Left renal pelvis (tissue), 4 donors: ENCODE results near the gene FNBP1. TPM values are rescaled to one million over a fixed set of nuclear protein-coding genes. Genes with fewer than 3 reads are reported as not detected.

ENCODE experiments used
- DNase-seq, 4 donors: peaks; one replicate each; pipeline ENCODE4 v3.0.0-alpha.2; 2013; ENCODE audit warnings: low read depth in 4 of 4, low spot score in 3 of 4
- polyA plus RNA-seq, 4 donors: library from polyadenylated mRNA; unstranded; fragments of 120-200 nt; gene quantifications; one replicate each; pipeline ENCODE4 v1.2.1, GENCODE V29; 2013; ENCODE audit not compliant: insufficient read length in 4 of 4

FNBP1 gene
- polyA plus RNA-seq, 4 donors: 44.4 to 53.8 (median 50.0) TPM

DNA sequence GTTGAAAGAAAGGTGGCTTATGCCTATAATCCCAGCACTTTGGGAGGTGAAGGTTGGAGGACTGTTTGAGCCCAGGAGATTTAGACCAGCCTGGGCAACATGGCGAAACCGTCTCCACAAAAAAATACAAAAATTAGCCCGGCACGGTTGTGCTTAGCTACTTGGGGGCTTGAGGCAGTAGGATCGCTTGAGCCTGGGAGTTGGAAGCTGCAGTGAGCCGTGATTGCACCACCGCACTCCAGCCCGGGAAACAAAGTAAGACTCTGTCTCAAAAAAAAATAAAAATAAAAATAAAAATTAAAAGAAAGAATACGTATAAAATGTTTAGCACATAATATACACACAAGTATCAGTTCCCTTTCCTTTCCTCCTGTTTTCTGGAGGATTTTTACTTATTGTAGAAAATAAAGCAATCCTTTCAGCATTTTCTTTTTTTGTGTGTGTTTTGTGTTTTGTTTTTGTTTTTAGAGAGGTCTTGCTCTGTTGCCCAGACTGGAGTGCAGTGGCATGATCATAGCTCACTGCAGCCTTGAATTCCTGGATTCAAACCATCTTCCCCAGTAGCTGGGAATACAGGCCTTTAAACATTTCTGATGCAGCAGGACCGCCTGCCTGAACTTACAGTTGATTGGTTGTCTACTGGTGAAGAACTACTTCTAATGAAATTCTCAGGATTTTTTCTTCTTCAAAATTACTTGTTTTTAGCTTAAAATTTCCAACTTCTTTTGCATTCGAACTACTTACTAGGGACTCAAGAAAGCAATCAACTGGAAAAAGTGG, 6.6 kb upstream of the FNBP1 start:
- no peak for DNase-seq

DNA sequence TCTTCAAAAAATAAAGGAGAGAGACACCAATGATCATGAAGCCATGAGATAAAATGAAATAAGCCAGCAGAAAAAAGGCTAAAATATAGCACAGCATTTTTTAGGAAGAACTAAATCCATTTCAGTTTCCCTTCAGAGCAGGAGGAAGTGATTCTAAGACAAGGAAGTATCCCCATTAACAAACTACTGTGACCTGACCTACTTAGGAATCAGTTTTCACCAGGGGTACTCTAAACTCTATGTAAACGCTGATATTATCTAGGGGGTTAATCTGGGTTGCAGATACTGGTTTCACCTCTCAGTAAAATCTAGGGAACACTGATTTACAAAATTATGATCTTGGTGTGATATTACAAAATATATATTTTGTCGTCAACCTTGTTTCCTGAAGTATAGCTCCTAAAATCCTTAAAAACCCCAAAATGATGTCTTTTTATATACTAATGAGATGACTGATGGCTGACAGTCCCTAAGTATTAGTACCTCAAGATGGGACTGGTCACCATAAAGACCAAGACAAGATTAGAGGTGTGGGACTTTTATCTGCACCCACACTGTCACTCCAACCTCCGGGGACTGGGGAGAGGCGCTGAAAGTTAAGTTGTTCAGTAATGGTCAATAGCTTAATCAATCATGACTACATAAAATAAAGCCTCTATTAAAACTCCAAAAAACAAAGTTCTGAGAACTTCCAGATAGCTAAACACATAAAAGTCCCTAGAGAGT, 2.9 kb upstream of the FNBP1 start:
- no peak for DNase-seq

DNA sequence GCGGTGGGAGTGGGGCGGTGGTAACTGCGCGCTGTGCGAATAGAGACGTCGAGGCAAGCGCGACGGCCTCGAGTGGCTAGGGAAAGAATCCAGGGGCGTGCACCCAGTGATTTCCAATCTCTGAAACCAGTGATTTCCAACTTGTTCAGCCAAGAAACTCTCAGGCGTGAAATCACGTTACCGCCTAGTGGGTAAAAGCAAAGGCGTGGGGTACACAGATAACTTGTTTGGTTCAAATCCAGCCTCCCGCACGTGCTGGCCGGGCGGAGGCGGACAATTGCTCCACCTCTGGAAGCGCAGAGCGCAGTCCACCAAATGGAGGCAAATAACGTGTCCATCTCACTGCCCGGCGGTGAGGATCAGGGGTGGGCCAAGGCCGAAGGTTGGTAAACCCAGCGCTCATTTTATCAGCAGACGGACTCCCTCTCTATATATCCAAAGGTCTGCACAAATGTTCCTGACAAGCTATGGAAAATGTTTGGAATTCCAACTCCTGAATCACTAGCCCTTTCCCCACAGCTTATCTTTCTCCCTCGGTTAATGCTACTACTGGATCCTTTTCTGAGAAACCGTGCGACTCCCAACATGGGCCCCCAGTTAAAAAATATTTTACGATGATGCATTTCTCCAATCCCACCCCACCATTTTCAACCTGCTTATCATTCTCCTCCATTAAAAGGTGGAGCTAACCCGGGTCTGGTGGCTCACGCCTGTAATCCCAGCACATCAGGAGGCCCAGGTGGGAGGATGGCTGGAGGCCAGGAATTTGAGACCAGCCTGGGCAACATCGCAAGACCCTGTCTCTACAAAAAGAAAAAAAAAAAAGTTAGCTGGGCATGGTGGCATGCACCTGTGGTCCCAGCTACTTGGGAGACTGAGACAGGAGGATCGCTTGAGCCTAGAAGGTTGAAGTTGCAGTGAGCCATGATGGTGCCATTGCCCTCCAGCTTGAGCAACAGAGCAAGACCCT, 950 bp upstream of the FNBP1 start:
- DNase-seq: peak in 2 of 4 donors; percentile 11 to 56

DNA sequence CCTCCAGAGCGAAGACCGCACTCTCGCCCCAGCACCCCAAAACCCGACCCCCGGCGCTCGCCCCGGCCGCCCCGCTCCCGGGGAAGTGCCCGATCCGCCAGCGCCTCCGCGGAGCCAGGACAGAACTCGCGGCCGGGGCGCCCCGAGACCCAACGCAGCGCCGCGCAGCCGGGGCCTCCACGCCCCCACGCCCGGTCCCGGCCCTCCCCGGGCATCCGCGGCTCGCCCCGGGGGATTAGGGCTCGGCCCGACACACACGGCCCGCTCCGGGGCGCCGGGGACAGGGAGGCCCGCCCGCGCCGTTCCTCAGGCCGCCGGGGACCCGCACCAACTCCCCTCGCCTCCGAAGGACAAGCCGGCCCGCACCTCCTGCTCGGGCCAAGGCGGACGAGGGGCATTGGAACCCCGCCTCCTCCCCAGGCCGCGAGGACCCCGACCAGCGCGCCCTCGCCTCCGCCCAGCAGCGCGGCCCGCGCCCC, 544 bp downstream of the FNBP1 start:
- DNase-seq: peak in 1 of 4 donors; percentile 11

DNA sequence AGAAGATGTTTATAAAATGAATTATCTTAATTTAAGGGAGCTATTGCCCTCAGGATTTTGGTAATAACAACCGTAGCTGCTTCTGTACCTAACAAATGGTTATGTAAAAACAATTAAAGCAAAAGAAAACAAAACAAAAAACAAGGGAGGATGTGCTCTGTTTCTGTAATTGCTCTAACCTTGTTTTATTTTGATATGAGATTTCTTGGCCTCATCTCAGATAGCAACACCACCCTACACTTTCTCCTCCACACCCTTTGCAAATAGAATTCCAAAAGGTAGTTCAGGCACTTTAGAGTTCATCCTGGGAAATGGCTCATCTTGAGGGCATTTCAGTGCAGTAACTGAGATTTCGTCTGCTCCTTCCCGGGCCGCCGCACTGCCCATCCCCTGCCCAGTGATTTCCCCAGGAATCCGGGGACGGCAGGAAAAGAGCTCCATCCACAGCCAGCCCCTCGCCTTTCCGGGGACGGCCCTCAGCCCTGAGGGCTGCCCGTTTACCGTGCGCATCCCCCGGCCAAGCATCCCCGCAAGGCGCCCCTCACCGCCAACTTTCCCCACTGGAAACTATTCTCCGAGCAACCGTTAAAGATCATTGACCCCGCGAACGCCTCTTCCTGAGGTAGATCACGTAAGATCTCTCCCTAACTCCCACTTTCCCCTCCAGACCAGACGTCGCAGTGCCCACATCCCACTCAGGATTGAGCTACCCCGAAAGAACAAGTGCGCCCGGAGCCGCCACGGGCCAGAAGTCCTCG, 1.2 kb downstream of the FNBP1 start:
- no peak for DNase-seq

DNA sequence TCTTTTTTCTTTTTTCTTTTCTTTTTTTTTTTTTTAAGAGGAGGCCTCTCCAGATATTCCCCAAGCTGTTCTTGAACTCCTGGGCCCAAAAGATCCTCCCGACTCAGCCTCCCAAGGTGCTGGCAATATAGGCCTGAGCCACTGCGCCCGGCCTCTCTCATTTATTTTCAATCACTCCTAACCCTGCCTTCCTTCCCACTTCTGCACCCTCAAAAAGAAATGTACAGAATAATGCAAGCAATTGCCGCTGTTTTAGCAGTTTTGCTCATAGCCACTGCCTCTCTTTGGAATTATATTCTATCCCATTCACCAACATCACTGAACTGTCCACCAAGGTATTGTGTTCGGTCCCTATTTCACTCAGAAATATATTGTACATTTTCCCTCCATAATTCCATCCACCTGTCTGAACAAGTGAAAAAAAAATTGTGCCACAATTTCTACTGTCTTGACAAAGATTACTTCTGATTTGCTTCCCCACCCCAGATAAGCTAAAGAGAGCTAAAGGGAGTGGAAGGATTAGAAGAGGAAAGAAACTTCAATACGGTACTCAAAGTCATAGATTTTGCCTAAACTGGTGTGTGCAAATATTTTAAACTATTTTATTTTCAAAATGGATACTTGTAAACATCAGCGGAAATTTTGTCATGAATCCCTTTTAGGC, 1.9 kb downstream of the FNBP1 start:
- no peak for DNase-seq

DNA sequence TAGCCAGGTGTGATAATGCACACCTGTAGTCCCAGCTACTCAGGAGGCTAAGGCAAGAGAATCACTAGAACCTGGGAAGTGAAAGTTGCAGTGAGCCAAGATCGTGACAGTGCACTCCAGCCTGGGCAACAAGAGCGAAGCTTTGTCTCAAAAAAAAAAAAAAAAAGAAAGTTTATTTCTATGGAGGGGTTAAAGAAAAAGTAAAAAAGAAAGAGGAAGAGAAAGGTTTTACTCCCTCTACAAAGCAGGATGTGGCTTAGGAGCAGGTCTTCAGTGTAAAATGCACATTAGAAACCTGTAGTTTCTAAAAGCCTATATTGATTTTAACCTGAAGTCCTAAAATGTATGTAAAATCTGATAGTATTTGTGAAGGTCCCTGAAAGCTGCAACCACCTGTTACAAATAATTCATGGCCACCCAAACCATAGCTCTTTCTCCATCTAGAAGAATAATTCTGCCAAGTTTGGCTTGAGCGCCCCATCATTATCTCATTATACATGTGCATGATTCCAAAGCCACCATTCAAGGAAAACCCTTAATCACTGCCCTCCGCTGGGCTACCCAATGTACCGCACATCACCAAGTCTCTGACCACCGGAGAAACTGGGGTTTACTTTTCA, 3.4 kb downstream of the FNBP1 start:
- DNase-seq: no peak

DNA sequence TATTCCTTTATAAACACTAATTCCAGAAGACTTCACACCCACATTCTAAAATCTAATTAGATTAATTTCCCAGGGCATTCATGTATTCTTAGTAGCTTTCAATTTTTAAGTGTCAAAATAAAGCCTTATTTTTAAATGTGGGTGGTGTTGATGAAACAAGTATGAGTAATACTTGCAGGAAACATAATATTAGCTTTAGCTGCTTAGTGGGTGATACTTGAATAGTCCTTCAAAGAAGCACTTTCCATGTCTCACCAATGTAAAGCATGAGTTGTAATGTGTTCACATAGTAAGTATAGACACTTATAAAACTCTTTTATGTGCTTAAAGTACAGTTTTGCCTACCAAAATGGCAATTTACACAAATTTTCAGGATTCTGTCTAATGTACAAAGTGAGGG, 6.9 kb downstream of the FNBP1 start:
- no peak for DNase-seq

DNA sequence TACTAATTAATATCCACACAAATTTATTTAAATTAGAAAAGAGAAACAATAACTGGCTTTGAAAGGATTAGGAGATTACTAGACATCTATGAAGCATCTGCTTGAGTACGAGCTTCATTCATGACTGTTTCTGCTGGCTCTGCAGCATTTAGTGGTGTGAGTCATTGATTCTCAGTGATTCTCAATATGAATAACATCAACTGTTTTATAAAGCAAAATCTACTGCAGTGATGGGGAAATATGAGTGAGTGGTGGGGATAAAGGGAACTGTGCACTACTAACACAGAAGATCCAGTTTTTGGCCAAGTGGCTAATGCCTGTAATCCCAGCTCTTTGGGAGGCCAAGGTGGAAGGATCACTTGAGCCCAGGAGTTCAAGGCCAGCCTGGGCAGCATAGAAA, 8.4 kb downstream of the FNBP1 start:
- no peak for DNase-seq

DNA sequence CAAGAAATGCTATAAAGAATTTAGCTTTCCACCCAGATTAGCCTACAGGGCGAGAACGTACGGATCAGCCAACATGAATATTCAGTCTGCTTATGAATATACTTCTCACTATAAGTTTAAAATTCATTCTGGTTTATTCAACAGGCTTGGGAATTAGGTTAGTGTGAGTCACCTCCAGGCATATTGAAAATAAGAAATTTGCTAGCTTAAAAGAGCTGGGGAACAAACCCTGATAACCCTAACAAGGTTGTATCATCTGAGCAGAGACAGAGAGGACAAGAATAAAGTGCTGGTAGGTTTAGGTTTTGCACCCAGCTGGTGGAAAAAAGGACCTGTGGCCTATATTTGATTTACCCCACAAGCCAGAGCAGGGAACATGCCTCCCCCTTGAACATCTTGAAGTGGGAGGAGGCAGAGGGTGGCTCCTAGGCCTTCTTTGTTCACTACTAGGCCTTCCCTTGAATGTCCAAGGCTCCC, 12.3 kb downstream of the FNBP1 start:
- DNase-seq: no peak

DNA sequence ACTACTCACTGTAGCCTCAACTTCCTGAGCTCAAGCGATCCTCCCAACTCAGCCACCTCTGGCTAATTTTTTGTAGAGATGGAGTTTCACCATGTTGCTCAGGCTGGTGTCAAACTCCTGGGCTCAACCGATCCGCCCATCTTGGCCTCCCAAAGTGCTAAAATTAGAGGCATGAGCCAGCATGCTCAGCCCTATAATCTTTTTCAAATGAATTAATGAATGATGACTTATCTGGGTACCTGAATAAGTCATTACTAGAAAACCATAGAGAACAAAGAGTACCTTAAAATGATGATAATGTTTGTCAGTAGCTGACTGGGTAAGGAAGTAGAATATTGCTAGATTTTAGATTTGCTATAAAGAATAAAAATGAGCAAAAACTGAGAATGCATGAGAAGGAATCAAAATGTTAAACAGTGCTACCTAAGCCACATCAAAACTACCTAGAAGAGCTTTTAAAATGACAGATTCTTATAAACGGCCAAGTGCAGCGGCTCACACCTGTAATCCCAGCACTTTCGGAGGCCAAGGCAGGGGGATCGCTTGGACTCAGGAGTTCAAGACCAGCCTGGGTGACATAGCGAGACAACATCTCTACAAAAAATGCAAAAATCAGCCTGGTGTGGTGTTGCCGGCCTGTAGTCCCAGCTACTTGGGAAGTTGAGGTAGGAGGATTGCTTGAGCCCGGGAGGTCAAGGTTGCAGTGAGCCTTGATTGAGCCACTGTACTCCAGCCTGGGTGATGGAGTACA, 13.6 kb downstream of the FNBP1 start:
- no peak for DNase-seq

DNA sequence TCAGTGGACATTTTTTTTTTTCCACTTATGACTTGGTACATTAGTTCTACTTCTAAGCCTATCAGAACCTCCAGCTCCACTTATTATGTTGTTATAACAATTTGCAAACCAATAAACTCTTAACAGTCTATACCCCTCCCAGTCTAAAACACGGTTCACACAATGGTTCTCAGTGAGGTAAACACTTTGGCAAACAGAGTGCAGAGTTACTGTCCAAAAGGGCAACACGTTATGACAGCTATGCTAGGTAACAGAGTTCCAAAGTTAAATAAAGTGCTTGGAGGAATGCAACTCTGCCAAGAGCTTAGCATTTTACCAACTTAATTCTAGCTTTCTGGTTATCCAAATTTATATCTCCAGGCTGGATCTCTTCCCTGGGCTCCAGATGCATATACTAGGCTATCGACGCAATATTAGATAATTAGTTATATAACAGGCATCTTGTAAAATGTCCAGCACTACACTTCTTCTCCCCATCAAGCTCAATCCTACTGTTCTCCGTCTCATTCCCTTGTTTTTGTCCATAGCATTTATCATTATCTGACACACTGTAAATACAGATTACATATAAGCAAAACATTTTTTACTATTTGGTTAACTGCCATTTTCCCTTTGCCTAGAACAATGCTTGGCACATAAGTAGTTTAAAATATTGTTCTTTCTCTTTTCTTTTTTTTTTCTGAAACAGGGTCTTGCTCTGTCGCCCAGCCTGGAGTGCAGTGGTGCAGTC, 14.3 kb downstream of the FNBP1 start:
- no peak for DNase-seq

DNA sequence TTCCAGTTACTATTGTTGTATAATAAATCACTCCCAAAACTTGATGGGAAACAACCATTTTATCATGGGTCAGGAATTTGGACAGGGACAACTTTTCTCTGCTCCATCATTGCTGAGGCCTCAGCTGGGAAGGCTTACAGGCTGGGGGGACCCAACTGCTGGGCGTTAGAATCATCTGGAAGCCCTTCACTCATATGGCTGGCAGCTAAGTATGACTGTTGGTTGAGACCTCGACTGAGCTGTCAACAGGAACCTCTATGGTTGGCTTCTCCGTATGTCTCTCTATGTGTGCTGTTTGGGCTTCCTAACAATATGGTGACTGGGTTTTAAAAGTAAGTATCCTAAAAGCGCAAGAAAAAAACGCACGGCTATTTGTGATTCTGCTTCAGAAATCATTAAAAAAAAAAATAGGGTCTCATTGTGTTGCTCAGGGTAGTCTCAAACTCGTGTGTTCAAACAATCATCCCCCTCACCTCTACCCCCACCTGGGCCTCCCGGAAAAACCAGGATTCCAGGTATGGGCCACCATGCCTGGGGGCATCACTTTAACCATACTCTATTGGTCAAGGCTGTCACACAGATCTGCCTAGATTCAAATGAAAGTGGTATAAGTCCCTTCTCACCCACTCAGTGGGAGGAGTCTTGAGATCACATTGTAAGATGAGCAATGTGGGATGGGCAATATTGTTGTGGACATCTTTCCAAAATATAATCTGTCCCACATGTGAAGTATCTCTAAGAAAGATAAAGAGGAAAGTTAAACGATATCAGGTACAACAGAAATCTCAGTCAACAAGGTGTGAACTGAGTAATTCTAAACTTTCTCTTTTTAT, 15.2 kb downstream of the FNBP1 start:
- no peak for DNase-seq

DNA sequence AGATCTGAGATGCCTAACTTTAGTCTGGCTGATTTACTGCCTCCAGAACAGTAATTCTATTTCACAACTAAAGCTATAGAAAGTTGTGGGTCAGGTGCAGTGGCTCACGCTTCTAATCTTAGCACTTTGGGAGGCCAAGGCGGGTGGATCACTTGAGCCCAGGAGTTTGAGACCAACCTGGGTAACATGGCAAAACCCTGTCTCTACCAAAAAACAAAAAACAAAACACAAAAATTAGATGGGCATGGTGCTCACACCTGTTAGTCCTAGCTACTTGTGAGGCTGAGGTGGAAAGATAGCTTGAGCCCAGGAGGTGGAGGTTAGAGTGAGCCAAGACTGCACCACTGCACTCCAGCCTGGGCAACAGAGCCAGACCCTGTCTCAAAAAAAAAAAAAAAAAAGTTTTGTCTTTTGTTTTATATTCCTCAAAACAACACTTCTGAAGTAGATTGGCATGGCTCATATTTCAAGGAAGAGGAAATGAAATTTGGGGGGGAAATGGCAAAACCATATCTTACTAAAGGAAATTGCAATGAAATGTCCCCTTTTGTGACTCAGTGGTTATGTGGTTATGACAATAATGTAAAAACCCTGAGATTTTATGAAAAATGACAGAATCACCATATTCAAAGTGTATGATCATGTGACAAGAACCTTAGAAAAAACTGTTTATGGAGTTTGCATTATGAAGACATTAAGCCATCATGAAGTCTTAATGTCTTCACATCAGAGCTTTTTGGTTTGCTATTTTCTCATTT, 16.2 kb downstream of the FNBP1 start:
- DNase-seq: no peak

DNA sequence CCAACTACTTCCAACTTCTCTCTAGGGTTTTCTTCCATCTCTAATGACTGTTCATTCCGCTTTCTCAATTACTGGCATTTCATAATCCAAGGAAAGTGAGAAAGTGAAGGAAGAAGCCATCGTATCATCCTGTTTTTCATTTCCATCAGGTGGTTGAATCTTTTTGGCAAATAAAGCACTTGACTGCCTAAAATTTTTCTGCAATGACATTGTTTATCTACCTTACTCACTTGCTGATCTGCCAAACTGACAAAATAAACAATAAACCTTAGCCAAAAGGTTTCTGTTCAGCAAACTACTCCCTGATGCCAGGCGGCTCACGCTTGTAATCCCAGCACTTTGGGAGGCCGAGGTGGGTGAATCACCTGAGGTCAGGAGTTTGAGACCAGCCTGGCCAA, 18.4 kb downstream of the FNBP1 start:
- DNase-seq: no peak

DNA sequence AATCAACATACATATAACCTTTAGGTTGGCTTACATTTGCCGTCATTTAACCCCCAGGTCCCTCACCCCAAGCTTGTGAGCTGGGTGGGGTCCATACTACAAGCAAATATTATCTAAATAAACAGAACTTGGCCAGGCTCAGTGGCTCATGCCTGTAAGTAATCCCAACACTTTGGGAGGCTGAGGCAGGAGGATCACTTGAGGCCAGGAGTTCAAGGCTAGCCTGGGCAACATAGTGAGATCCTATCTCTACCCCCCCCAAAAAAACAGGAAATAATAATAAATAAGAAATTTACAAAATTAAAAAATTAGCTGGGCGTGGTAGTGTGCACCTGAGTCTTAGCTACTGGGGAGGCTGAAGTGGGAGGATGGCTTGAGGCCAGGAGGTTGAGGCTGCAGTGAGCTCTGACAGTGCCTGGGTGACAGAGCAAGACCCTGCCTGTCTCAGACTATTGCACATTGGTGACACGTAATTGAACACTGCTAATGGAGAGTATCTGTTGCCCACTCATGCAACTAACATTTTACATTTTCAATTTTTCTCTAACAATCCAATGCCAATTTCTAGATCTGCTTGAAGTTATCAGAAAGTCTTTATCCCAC, 18.9 kb downstream of the FNBP1 start:
- no peak for DNase-seq
